Mesodermal cell (in vitro differentiated cells): Measurements from ENCODE around the gene MEIS3.

Experiments
- H3K27ac ChIP-seq: 2 replicates; pipeline ENCODE4 v1.7.0; 2013; ENCODE audit warnings: mild to moderate bottlenecking, low read depth, low read length, moderate library complexity; ENCODE audit not compliant: severe bottlenecking
- H3K36me3 ChIP-seq: 2 replicates; pipeline ENCODE4 v1.7.1; 2013; ENCODE audit warnings: mild to moderate bottlenecking, low read length, moderate library complexity; ENCODE audit not compliant: control insufficient read depth, insufficient read depth
- H3K4me1 ChIP-seq: one replicate; pipeline ENCODE4 v1.7.1; 2013; ENCODE audit warnings: mild to moderate bottlenecking, low read length; ENCODE audit not compliant: insufficient read depth, control insufficient read depth, poor library complexity, severe bottlenecking
- H3K4me3 ChIP-seq: 2 replicates; pipeline ENCODE4 v1.7.0; 2013; ENCODE audit warnings: low read length, control low read depth, mild to moderate bottlenecking; ENCODE audit not compliant: insufficient read depth, poor library complexity, severe bottlenecking; ENCODE audit errors: extremely low read depth
- H3K9me3 ChIP-seq: 2 replicates; pipeline ENCODE4 v1.7.1; 2013; ENCODE audit warnings: mild to moderate bottlenecking, low read length, moderate library complexity; ENCODE audit not compliant: control insufficient read depth
- WGBS, 2 experiments: methylation state at CpG; one replicate each; pipeline ENCODE4 v1.1.5; 2013; ENCODE audit warnings: missing lambda C conversion rate in 2 of 2; ENCODE audit not compliant: insufficient coverage in 2 of 2; 5-methylcytosine and 5-hydroxymethylcytosine counted together

The MEIS3 gene

GRCh38 chr19:47435196-47435595 is 15.9 kb upstream of the MEIS3 start:
- Histone ChIP-seq H3K36me3 (no peaks in the 10 kb centered on the region), H3K4me1 (peaks cover 2% of the 10 kb centered on the region), H3K4me3 (no peak overlapping the region), H3K9me3 (no peaks in the 10 kb centered on the region), H3K27ac (no peak overlapping the region)
- 65 to 76% methylated on average over 10 to 12 of the region's 16 CpGs for WGBS, 2 experiments

GRCh38 chr19:47434088-47434487 is 14.8 kb upstream of the MEIS3 start:
- H3K27ac ChIP-seq, result no peak overlapping the region
- no peaks in the 10 kb centered on the region for H3K36me3 ChIP-seq
- H3K9me3 ChIP-seq, result no peaks in the 10 kb centered on the region
- H3K4me1 ChIP-seq, result peaks cover 9% of the 10 kb centered on the region
- 88 to 91% methylated on average over 7 of the region's 7 CpGs for WGBS, 2 experiments
- H3K4me3 ChIP-seq, result no peak overlapping the region

GRCh38 chr19:47433121-47433520 is 13.8 kb upstream of the MEIS3 start:
- H3K27ac ChIP-seq, result no peak overlapping the region
- no peaks in the 10 kb centered on the region for H3K36me3 ChIP-seq
- H3K4me1 ChIP-seq, result peaks cover 9% of the 10 kb centered on the region
- 63 to 92% methylated on average over 1 of the region's 1 CpG for WGBS, 2 experiments
- no peak overlapping the region for H3K4me3 ChIP-seq
- H3K9me3 ChIP-seq, result no peaks in the 10 kb centered on the region

- H3K27ac ChIP-seq, result no peak overlapping the region
- H3K9me3 ChIP-seq, result no peaks in the 10 kb centered on the region
- H3K4me1 ChIP-seq, result peaks cover 13% of the 10 kb centered on the region
- no peaks in the 10 kb centered on the region for H3K36me3 ChIP-seq
- no peak overlapping the region for H3K4me3 ChIP-seq
These were observed 13.2 kb upstream of the MEIS3 start for GRCh38 chr19:47432499-47432898.

DNA sequence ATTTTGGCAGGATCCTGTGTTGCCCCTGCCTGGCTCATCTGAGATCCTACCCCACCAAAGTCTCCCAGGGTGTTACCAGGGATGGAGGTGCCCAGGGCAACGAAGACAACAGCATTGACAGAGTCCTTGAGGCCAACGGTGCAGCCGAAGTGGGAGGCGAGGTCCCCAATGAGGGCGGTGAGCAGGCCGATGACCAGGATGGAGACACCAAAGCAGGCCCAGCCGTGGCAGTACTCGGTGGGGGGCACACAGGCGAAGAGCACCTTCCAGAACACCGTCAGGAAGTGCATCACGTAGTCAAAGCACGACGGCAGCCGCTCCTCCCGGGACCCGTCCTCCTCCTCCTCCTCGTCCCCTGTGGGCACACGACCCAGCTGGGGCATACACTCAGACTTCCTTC is 12.8 kb upstream of the MEIS3 start:
- Histone ChIP-seq H3K36me3 (no peaks in the 10 kb centered on the region), H3K4me1 (peaks cover 15% of the 10 kb centered on the region), H3K4me3 (no peak overlapping the region), H3K27ac (no peak overlapping the region), H3K9me3 (no peaks in the 10 kb centered on the region)
- 92 to 94% methylated on average over 18 of the region's 18 CpGs for WGBS, 2 experiments

- peaks cover 15% of the 10 kb centered on the region for H3K4me1 ChIP-seq
- peak overlapping the region; percentile 5 for H3K4me3 ChIP-seq
- no peaks in the 10 kb centered on the region for H3K36me3 ChIP-seq
These were observed 10.9 kb upstream of the MEIS3 start for GRCh38 chr19:47430041-47430802.

GRCh38 chr19:47429140-47429793 is 9.9 kb upstream of the MEIS3 start:
- no peaks in the 10 kb centered on the region for H3K9me3 ChIP-seq
- H3K27ac ChIP-seq, result no peak overlapping the region
- no peaks in the 10 kb centered on the region for H3K36me3 ChIP-seq
- H3K4me1 ChIP-seq, result peaks cover 15% of the 10 kb centered on the region
- WGBS, 2 experiments, result 38 to 51% methylated on average over 5 to 12 of the region's 20 CpGs
- no peak overlapping the region for H3K4me3 ChIP-seq

More at GRCh38 chr19:47430041-47430802, 10.9 kb upstream of the MEIS3 start:
- WGBS, 2 experiments, result 17 to 21% methylated on average over 55 to 69 of the region's 69 CpGs
- Histone ChIP-seq H3K27ac (no peak overlapping the region), H3K9me3 (no peaks in the 10 kb centered on the region)

- Histone ChIP-seq H3K4me1 (peaks cover 19% of the 10 kb centered on the region), H3K4me3 (no peak overlapping the region), H3K27ac (peak overlapping the region; percentile 51), H3K9me3 (no peaks in the 10 kb centered on the region), H3K36me3 (no peaks in the 10 kb centered on the region)
- WGBS, 2 experiments, result 4 to 6% methylated on average over 19 to 21 of the region's 27 CpGs
These were observed 9.0 kb upstream of the MEIS3 start for GRCh38 chr19:47428177-47428894.

GRCh38 chr19:47427241-47428176 is 8.2 kb upstream of the MEIS3 start:
- Histone ChIP-seq H3K27ac (peak overlapping the region; percentile 51), H3K9me3 (no peaks in the 10 kb centered on the region), H3K36me3 (no peaks in the 10 kb centered on the region), H3K4me1 (peaks cover 27% of the 10 kb centered on the region), H3K4me3 (peak overlapping the region; percentile 25)
- WGBS, 2 experiments, result 4 to 7% methylated on average over 15 to 17 of the region's 17 CpGs

DNA sequence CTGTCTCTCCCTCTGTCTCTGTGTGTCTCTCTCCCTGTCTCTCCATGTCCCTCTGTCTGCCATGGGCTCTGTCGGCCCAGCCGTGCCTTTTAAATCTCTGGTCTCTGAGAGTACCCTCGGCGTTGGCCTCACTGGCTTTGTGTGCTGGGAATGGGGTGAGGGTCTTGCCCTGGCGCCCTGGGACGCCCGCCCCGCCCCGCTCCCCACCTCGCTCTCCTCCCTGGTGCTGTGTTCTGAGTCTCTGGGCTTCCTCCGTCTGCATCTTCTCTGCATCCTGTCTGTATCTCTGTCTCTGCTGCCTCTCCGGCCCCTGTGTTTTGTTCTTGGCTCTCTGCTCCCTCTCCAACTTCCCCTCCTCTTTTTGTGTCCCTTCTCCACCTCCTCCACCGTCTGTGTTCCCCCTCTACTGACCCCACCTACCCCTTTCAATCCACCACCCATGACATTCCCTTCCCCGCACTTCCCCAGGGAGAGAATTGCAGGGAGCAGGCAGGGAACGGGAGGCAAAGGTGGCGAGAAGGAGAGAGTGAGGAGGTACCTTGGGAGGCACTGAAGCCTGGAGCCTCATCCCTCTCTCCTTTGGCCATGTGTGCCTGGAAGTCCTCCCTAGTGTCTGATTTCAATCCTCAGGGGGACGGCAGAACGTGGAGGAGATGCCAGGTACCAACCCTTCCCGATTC is 4.0 kb upstream of the MEIS3 start:
- no peaks in the 10 kb centered on the region for H3K9me3 ChIP-seq
- peaks cover 42% of the 10 kb centered on the region for H3K4me1 ChIP-seq
- H3K27ac ChIP-seq, result no peak overlapping the region
- no peak overlapping the region for H3K4me3 ChIP-seq
- no peaks in the 10 kb centered on the region for H3K36me3 ChIP-seq
- 35 to 49% methylated on average over 13 to 14 of the region's 19 CpGs for WGBS, 2 experiments
